Dermis microvascular lymphatic vessel endothelial cell (primary cell): ENCODE measurements around the gene CLPX. TPM values are rescaled to one million over a fixed set of nuclear protein-coding genes. Genes with fewer than 3 reads are reported as not detected.
"Not testable (repeated sequence)": the region's sequence is repeated elsewhere in the genome, so short reads cannot be mapped to it uniquely, and the experiment has no call there.

Experiments used
- DNase-seq, 2 donors: peaks; one replicate each; pipeline versions ENCODE4 v3.0.0 to v3.0.0-alpha.2; 2010; ENCODE audit warnings: low read depth in 2 of 2
- total RNA-seq: library from RNA; depleted of rRNA; stranded (reverse); fragments of >200 nt; gene quantifications from 2 replicates; pipeline ENCODE4 v1.2.1, GENCODE V29; 2014

CLPX gene
- total RNA-seq = 28.6 and 33.5 TPM in 2 replicates

DNA sequence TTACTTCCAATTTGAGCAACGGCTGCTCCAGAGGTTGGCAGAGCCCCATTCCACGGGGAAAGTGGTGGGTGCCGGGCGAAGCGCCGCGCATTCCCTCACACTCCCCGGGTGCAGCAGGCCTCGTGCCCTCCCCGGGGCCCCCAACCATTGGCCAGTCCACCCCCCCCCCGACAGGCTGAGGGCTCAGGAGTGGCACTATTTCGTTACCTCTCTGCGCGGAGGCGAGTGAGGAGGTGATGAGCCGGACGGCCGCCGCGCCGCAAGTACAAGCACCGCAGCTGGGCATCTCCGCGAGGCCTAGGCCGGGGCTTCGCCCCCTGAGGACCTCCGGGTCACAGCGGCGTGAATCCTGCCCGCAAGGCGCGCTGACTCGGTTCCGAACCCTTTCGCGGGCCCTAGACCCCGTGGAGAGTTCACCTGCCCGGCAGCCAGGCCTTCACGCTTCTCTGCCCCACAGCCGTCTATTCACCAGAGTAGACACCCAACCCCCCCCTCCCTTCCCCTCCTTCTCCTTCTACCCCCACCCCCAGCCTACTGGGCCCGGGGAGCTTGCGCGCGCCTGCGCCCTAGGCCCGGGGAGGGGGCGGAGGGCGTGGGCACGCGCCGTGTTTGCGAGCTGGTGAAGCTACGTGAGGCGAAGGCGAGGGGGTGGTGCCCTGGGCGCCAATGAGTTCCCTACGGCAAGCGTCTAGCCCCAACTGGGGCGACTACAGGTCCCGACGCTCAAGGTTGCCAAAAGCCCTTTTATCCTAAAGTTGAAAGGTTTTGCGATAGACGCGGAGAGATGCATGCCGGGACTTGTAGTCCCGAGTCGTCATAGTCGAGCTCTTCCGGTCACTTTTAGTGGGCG lies at the start of gene CLPX:
TSS of gene CLPX (minus strand) at position 475 of the 850 bp plus-strand sequence. CDS start at position 286, 189 bp downstream.
- DNase-seq = peak; percentile 88 to 91

DNA sequence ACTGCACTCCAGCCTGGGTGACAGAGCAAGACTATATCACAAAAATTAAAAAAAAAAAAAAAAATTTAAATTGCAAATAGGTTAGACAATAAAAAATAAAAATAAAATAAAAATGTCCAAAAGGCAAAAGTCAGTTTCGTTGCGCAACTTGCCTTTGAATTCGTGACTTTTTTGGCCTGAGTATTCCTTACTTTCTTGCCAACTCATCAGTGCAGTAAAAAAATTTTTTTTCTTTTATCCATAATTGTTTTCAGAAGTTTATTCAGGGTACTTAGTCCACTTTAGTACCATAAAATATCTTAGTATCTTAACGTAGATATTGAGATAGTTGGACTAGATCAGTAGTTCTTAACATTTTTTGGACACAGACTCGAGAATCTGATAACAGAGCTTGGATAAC lies 48.6 kb upstream of the CLPX start:
- DNase-seq = no peak

DNA sequence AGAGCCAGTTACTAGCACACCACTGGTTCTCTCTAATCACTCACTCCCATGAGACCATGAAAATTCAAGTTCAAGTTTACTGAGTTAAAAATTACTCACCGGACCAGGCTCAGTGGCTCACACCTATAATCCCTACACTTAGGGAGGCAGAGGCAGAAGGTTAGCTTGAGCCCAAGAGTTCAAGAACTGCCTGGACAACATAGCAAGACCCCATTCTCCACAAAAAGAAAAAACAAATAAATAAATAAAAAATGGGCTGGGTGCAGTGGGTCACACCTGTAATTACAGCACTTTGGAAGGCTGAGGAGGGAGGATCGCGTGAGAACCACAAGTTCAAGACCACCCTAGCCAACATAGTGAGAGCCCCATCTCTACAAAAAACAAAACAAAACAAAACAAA lies 47.4 kb upstream of the CLPX start:
- no peak for DNase-seq

DNA sequence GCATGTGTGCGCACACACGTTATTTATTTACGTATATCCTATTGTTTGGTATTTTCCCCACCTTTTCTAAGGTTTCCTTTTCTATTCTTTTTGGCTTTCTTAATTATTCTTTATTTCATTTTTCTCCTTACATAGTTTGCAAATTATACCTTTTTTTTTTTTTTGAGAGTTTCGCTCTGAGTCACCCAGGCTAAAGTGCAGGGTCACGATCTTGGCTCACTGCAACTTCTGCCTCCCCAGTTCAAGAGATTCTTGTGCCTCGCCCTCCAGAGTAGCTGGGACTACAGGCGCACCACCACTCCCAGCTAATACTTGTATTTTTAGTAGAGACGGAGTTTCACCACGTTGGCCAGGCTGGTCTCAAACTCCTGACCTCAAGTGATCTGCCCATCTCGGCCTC lies 46.2 kb upstream of the CLPX start:
- no peak for DNase-seq

DNA sequence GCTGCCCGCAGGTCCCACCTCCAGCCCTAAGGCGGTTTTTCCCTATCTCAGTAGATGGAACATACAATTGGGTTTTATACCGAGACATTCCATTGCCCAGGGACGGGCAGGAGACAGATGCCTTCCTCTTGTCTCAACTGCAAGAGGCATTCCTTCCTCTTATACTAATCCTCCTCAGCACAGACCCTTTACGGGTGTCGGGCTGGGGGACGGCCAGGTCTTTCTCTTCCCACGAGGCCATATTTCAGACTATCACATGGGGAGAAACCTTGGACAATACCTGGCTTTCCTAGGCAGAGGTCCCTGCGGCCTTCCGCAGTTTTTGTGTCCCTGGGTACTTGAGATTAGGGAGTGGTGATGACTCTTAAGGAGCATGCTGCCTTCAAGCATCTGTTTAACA lies 41.8 kb upstream of the CLPX start:
- not testable (repeated sequence) for DNase-seq

DNA sequence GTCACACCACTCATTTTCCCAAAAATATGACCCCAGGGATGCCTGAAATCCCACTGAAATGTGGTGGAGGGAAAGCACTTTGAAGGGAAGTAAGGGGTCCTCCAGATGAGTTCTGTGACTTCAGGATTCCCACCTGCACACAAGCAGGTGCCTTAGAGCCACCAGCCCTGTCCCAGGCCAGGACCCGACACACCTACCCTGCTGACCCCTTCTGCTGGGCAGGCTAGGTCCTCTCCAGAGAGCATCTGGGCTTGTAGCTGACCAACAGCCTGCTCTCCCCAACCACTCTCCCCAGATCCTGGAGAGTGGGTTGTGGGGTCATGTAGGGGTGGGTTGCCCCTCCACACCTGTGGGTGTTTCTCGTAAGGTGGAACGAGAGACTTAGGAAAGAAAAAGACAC lies 41.1 kb upstream of the CLPX start:
- DNase-seq = no peak

DNA sequence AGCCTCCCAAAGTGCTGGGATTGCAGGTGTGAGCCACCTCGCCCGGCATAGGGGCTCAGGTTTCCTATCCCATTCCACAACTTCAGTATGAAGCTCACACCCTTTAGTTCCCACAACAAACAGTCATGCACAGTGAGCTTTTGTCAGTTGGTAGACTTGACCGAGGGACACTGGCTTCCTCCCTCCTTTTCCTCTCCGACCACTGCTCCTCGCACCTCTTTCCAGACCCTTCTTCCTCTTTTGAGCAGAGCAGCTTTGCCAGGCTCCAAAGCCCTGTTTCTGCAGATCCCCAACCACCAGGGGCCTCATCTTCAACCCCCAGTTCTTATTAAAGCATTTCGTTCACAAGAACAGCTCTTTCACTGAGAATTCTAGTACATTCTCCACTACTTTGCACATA lies 38.9 kb upstream of the CLPX start:
- no peak for DNase-seq

DNA sequence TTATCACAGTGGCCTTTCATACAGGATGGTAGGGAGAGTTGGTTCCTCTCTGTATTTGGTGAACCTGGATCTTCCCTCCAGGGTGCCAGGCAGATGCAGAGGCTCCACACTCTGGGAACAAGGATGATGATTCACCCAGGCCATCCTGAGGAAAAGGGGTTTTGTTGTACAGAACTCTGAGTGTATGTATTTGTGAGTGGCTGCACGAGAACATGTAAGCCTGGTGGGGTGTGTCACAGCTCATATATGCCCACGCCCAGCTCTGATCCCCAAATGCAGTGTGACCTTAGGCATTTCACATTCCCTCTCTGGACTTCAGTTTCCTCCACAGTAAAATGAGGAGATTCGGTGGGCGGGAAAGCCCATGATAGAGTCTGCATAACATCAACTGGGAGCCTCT lies 37.7 kb upstream of the CLPX start:
- peak in 1 of 2 donors; percentile 19 for DNase-seq

DNA sequence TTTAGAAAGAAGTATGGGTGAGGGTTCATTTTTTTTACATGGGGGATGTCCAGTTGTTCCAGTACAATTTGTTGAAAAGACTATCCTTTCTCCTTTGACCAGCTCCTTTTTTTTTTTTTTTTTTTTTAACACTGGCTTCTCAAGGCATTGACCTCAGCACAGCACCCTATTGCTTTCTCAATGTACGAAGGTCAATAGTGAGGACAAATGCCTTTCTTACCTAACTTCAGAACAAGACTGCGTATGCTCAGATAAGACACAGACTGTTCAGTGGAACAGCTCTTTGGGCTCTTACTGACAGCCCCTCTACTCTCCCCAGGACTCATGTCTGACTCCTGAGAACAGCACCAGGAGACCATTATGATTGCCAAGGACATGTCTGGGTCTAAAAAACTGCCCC lies 36.6 kb upstream of the CLPX start:
- DNase-seq = no peak

DNA sequence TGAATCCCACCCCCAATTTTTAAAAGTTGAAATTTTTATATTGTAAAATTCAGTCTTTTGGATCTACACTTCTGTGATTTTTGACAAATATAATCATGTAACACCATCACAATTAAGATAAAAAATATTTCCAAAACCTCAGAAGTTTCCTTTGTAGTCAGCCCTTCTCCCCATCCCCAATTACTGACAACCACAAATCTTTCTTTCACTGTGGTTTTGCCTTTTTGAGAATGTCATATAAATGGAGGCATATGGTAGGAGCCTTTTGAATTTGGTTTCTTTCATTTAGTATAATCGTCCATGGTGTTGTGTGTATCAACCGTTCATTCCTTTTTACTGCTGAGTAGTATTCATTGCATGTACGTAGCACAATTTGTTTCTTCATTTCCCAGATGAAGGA lies 34.0 kb upstream of the CLPX start:
- no peak for DNase-seq

DNA sequence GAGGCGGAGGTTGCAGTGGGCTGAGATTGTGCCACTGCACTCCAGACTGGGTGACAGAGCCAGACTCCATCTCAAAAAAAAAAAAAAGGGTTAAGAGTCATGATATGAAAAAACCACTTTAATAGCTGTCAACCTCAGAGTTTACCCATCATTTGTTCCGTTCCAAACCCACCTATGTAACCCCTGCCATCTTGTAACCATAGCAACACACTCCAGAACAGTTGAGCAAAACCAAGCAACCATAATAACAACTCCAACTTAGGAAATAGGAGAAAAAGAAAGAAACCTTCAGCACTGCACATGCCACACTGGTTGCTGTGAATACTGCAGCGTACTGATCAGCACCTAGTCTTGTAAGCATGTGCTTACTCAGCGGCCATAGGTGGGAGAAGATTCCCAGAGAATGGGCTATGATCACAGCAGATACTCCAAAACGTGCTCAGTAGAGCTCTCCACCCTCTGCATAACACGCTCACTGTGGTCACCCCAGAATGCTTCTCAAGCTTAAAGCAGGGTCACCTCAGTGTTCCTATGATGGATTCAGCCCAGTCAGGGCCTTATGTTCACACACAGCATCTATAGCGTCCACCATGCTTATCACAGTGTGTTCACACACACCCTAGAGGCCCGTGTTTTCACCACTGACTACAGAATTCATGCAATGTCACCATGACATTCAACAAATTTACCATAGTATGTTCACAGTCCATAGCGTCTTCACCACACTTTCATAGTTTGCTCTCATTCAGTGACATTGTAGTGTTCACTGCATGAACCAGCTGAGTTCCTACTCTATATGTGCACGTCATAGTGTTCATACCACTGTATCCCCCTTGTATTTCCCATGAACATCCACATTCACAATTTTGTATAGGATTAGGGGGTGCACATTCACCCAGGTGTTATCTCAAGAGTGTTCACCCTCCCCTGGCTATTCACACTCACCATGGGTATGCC lies 32.7 kb upstream of the CLPX start:
- no peak for DNase-seq

DNA sequence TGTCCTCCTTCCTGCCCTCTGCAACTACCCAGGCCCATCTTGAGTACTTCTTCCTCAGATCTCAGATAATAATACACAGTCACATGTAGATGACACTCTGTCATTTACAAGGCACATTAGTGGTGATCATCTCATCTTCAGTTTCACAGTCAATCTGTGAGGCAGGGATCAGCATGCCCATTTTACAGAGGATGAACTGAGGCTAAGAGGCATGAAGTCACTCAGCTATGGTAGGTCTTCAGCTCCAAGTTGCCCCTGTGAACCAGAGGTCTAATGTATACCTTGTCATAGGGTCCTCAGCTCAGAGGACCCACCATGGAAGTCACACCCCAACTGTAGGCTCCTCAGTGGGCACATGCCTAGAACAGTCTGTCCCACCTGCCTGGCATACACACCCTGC lies 30.4 kb upstream of the CLPX start:
- no peak for DNase-seq

DNA sequence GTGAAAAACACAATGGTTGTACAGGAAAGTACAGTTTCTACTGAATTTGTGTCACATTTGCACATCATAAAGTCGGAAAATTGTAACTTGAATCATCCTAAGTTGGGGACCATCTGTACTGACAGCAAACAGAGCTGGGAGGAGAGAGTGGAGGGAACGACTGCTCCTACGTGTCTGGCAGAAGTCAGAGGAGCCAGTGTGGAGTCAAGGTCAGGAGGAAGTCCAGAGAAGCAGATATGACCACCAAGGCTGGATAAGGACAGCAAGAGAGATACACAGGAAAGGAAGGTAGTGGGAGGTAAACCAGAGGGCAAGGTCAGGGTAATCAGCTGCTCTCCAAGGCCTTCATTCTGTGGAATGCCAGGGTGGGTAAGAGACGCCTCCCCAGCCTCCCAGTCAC lies 28.9 kb upstream of the CLPX start:
- DNase-seq = no peak

DNA sequence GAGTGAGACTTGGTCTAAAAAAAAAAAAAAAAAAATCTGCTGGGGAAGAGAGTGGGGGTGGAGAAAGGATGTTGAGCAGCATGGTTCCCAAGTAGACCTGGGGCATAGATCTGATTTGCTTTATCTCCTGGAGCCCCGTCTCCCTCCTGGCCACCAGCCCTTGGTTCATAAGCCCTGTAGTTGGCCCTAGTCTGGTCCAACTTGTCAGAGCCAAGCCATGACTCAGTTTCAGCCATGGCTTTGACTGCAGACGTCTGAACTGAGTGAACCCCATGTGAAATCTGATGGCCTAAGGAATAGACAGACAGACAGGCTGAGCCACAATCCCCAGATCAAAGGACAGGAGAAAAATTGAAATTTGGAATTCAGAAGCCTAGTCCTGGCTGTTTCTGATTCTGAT lies 28.1 kb upstream of the CLPX start:
- no peak for DNase-seq

DNA sequence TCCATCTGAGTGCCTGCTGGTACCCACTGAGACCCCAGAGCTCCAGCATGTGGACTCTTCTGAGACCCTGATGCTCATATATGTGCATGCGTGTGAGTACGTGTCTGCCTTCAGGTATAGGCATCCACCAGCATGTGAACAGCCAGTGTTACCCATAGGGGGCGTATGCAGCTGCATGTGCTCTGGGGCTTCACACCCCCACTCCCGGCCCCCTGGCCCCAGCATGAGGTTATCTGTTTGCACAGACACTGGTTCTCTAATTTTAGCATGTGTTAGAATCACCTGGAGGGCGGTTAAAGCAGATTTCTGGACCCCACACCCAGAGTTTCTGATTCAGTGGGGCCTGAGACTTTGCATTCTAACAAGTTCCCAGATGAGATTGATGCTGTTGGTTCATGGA lies 27.0 kb upstream of the CLPX start:
- DNase-seq = peak in 1 of 2 donors; percentile 17

DNA sequence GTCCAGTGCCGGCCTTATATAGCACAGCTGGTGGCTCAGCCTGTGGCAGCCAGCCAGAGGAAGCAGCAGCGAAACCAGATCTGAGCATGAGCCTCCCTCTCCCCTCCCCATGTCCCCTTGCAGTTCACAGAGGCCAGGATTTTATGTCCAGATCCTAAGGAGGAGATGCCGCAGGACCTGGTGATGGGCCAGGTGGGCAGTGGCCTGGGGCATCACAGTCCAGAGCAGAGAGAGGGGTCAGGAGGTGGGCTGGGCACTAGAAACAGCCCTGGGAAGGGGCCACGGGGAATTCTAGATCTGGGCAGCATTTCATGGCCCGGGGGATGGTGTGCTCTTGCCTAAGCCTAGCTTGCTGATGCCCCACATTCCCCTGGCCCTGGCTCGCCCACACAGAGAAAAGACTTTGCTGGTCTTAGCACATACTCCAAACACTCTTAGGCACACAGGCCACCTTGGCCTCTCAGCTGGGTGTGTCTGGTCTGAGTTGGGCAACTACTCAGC lies 26.4 kb upstream of the CLPX start:
- DNase-seq = no peak

DNA sequence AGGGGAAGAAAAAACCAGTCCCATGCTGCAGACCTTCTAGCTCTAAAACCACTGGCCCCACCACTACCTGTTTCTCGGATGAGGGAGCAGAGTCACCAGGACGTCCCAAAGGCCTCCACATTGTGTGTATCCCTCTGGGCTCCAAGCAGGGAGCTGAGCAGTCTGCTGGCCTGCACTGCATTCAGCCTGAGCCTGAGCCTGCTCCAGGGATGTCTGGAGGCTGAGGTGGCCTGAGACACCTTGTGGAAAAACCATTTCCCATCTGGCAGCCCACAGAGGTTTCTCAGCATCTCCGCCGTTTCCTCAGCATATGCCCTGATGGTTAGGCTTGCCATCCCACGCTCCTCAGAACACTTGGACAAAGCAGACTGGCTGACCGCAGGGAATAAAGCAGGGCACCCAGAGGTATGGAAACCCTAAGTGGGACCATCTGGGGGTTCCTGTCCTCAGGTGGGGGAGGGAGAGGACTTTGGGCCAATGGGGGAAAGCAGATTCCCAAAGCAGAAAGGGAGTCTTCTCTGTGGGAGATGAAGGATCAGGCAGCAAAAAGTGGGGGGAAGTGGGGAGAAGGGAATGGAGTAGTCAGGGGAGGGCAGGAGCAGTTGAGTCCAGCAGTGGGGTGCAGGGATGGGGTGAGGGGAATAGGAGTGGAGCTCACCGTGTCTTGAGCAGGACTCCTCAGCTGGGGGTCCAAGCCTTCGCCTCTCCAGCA lies 25.8 kb upstream of the CLPX start, which contains the start of gene CILP:
TSS of gene CILP (minus strand) at position 704 of the 712 bp plus-strand sequence. CDS start 1,718 bp downstream, outside the sequence.
- no peak for DNase-seq

DNA sequence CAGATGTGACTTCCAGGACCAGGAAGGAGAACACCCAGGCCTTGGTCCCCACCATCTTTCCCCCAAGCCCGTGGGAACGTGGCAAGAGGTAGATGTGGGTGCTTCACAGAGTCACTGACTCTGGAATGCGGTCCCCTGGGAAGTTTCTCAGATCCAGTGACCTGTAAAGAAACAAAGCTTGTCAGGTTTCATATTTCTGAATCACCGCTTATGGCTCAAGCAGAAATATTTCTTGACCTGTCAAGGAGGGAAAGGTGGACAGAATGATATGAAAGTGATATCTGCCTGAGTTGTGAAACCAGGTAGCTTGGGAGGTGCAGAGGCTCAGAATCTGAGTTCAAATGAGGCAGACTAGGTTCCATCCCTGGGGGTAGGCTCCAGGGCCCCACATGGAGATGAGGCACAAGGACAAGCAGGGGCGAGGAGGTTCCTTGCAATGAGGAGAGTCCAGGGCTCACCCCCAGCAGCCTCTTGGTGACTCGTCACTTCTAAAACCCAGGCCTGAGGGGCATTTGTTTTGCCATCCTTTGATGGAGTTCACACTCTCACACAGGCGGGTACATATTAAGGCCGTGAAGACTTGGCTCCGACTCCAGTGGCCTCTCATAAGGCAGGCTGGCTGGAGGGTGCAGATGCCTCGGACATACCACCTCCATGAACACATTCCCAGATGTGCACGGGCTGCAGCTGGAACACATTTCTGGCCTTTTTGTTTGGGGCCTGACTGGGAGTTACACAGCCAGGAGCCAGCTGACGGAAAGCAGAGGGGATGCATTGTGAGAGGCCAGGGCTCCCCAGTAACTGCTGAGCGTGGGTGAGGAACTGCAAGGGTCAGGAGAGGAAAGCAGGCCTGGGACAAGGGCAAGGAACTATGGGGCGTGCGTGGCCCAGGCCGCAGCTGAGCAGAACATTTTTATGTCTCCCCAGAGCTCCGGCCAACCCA lies 24.8 kb upstream of the CLPX start:
- DNase-seq = no peak

DNA sequence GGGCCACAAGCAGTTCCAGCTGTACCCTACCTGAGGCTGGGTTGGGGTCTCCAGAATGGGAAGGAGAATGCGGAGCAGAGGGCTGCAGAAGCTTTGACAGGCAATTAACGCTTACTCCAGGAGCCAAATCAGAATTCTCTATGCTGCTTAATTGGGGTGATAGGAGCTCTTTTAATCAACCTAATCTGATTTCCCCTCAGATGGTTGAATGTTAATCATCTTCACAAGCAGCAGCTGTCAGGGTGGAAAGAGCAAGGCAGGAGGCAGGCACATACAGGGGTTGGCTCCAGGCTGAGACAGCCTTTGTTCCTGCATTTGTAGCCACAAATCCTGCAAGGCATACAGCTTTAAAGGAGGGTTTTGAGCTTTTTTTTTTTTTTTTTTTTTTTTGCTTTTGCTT lies 23.5 kb upstream of the CLPX start:
- DNase-seq = no peak

DNA sequence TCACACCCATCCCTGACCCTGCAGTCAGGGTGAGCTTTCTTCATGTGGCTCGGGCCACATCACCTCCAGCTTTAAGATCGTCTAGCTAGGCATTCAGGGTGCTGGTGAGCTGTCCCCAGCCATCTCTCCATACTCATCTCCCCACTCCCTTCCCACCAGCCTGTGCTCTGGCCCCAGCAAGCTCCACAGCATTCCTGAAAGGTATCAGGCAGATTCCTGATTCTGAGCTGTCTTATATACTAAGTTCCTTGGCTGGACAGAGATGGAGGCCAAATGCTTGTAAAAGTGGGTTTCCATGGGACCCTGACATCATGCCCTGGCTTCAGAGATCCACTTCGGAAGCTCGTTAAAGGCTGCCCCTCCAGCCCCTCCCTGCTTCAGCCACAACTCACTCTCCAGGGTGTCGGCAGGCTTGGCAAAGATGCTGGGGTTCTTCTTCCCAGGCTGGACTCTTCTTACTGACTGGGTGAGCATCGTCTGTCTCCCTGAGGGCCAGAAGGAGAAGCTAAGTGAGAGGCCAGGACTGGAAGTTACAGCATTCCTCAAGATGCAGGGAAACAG lies 22.2 kb upstream of the CLPX start:
- no peak for DNase-seq
